ENCODE data around the gene DHRSX.
"Not testable (repeated sequence)": the region's sequence is repeated elsewhere in the genome, so short reads cannot be mapped to it uniquely, and the experiment has no call there.

DNA sequence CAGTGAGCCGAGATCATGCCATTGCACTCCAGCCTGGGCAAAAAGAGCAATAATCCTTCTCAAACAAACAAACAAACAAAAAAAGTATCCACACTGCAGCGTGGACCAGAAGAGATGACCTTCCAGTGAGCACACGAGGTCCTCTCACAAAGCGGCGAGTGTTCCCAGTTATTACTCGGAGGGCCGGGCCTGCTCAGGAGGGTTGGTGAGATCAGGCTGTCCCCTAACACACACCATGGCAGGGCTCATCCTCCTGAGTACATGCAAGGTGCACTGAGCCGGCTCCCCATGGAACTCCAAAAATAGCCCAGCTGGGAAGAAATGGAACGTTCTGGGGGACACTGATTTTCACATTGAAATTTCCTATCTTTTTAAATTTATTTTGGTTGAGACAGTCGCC lies 40.7 kb downstream of the DHRSX start:
- TF ChIP-seq EZH2 (IDR thresholded peaks at IDR 0.05); POLR2AphosphoS5 (IDR thresholded peaks at IDR 0.05; ENCODE audit: borderline replicate concordance, low read depth, low read length); FOXP2 (optimal IDR thresholded peaks at IDR 0.05; ENCODE audit: control extremely low read depth, extremely low read length, insufficient read depth): not testable (repeated sequence)

Data from SK-N-MC (cell line).